ENCODE measurements around the gene TP53TG3C. TPM values are rescaled to one million over a fixed set of nuclear protein-coding genes. Genes with fewer than 3 reads are reported as not detected.
"Not testable (repeated sequence)": the region's sequence is repeated elsewhere in the genome, so short reads cannot be mapped to it uniquely, and the experiment has no call there.

The TP53TG3C gene
- 0.23 TPM in 1 of 2 replicates, not detected in the other for total RNA-seq (2014; rRNA removed; shearing (Covaris generic))
- polyA plus RNA-seq (2015; cell fraction: cytosol; rRNA removed) = 4.0 TPM in 1 of 2 replicates, not detected in the other
- polyA plus RNA-seq (2015; cell fraction: nucleus; rRNA removed) = 2.3 and 2.5 TPM in 2 replicates

GRCh38 chr16:33193926-33194325 is at the start of gene TP53TG3C:
Gene TP53TG3C, plus strand, starts transcription at chr16:33194226. Its CDS starts 68 bp downstream, at chr16:33194294.
- not testable (repeated sequence) for DNase-seq (ENCODE audit: low read depth)

Small RNA genes lying within 50 kb of the gene (small RNA-seq; reads per million reads assigned to genes)
- not detected for gene AC138869.1

Other genes with a start within 250 kb of the TP53TG3C start
- gene TP53TG3E, start 110.1 kb downstream of the TP53TG3C start, total RNA-seq (2014; rRNA removed; shearing (Covaris generic)) = not detected in 2 replicates
- 1.8 TPM in 1 of 2 replicates, not detected in the other for gene TP53TG3B, start 166.6 kb downstream of the TP53TG3C start, total RNA-seq (2014; rRNA removed; shearing (Covaris generic))